SK-N-SH (cell line): Measurements from ENCODE around the gene ELOVL4.

ENCODE experiments used
- EP300 ChIP-seq, 2 experiments: IDR thresholded peaks; 2 replicates each; pipeline versions ENCODE4 v1.4.0 to v1.6.1; 2012; ENCODE audit warnings: borderline replicate concordance in 1 of 2, low read depth in 1 of 2, low read length in 1 of 2
- EZH2phosphoT487 ChIP-seq: fragments of 200-600 bp; sonication (generic); IDR thresholded peaks from 2 replicates; pipeline ENCODE4 v1.6.1; 2017; ENCODE audit warnings: low read depth, mixed run types, mild to moderate bottlenecking, antibody characterized with exemption, moderate library complexity, borderline replicate concordance
- FOXM1 ChIP-seq: IDR thresholded peaks from 2 replicates; pipeline ENCODE4 v1.4.0; 2012; ENCODE audit warnings: low read depth, mild to moderate bottlenecking
- JUND ChIP-seq: IDR thresholded peaks from 2 replicates; pipeline ENCODE4 v1.4.0; 2012
- NFIC ChIP-seq: IDR thresholded peaks from 2 replicates; pipeline ENCODE4 v1.4.0; 2012; ENCODE audit warnings: borderline replicate concordance
- NRF1 ChIP-seq: IDR thresholded peaks from 2 replicates; pipeline ENCODE4 v1.6.1; 2012; ENCODE audit warnings: low read depth, mild to moderate bottlenecking, low read length
- POLR2AphosphoS5 ChIP-seq: IDR thresholded peaks from 2 replicates; pipeline ENCODE4 v1.6.1; 2012; ENCODE audit warnings: low read depth, low read length
- RCOR1 ChIP-seq: fragments of 150-350 bp; IDR thresholded peaks from 2 replicates; pipeline ENCODE4 v1.6.1; 2017; ENCODE audit warnings: antibody characterized with exemption, low read length
- SMC3 ChIP-seq: IDR thresholded peaks from 2 replicates; pipeline ENCODE4 v1.6.1; 2012; ENCODE audit warnings: low read depth, low read length, improper control_type of control experiment
- TAF1 ChIP-seq: IDR thresholded peaks from 2 replicates; pipeline ENCODE4 v1.6.1; 2012; ENCODE audit warnings: low read depth, mild to moderate bottlenecking, low read length, moderate library complexity, borderline replicate concordance
- TCF12 ChIP-seq: IDR thresholded peaks from 2 replicates; pipeline ENCODE4 v1.4.0; 2012
- TF ChIP-seq, protein P1 (sequence below): fragments of 200-600 bp; sonication (generic); IDR thresholded peaks from 2 replicates; pipeline ENCODE4 v1.6.1; 2017; ENCODE audit warnings: antibody characterized with exemption, mild to moderate bottlenecking, moderate library complexity
- TF ChIP-seq, protein P2 (sequence below): IDR thresholded peaks from 2 replicates; pipeline ENCODE4 v1.6.1; 2012; ENCODE audit warnings: mild to moderate bottlenecking, low read depth, low read length, moderate library complexity

DNA sequence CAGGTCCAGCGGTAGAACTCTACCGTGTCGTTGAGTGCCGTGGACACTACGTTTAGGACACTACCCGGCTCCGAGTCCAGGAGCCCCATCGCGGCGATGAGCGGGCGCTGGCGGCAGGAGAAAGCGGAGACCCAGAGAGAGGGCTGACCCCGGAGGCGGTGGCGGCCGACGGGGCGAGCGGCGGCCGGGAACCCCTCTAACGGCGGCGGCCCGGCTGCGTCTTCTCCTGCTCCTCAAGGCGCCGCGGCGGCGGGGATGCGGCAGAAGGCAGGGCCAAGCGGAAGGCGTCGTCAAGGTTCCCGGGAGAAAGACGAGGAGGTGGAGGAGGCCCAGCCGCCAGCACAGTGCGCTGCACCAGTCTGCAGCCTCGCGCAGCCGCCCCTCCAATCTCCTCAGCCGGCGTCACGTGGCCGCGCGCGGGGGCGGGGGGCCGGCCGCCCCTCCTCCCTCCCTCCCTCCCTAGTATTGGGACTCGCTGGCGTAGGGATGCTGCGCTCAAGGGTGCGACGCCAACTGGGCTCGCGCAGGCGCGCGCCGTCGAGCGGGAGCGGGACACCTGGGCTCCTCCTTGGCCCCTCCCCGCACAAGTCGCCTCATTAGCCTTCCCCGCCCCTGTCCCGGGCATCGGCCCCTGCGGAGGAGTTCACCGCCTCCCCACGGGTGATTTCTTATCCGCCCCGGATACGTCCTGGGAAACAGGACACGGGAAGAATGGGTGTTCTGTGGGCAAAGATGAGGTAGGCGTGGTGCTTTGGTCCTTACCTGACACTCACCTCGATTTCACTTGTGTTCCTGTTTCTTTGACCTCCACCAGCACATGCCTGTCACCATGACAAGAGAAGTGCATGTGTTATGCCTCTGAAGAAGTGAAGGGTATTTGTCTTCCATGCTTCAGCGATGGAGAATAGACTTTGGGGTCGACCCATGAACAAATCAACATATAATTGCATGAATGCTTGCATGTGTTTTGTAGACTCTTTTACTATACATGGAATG, at the start of gene ELOVL4:
- peak; percentile 69 for TF ChIP-seq POLR2AphosphoS5
- no peak for TF ChIP-seq FOXM1
- TF ChIP-seq, protein P1, sequence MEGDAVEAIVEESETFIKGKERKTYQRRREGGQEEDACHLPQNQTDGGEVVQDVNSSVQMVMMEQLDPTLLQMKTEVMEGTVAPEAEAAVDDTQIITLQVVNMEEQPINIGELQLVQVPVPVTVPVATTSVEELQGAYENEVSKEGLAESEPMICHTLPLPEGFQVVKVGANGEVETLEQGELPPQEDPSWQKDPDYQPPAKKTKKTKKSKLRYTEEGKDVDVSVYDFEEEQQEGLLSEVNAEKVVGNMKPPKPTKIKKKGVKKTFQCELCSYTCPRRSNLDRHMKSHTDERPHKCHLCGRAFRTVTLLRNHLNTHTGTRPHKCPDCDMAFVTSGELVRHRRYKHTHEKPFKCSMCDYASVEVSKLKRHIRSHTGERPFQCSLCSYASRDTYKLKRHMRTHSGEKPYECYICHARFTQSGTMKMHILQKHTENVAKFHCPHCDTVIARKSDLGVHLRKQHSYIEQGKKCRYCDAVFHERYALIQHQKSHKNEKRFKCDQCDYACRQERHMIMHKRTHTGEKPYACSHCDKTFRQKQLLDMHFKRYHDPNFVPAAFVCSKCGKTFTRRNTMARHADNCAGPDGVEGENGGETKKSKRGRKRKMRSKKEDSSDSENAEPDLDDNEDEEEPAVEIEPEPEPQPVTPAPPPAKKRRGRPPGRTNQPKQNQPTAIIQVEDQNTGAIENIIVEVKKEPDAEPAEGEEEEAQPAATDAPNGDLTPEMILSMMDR: no peak
- TF ChIP-seq NRF1: peak; percentile 77
- no peak for TF ChIP-seq RCOR1
- no peak for TF ChIP-seq SMC3
- TF ChIP-seq, protein P2, sequence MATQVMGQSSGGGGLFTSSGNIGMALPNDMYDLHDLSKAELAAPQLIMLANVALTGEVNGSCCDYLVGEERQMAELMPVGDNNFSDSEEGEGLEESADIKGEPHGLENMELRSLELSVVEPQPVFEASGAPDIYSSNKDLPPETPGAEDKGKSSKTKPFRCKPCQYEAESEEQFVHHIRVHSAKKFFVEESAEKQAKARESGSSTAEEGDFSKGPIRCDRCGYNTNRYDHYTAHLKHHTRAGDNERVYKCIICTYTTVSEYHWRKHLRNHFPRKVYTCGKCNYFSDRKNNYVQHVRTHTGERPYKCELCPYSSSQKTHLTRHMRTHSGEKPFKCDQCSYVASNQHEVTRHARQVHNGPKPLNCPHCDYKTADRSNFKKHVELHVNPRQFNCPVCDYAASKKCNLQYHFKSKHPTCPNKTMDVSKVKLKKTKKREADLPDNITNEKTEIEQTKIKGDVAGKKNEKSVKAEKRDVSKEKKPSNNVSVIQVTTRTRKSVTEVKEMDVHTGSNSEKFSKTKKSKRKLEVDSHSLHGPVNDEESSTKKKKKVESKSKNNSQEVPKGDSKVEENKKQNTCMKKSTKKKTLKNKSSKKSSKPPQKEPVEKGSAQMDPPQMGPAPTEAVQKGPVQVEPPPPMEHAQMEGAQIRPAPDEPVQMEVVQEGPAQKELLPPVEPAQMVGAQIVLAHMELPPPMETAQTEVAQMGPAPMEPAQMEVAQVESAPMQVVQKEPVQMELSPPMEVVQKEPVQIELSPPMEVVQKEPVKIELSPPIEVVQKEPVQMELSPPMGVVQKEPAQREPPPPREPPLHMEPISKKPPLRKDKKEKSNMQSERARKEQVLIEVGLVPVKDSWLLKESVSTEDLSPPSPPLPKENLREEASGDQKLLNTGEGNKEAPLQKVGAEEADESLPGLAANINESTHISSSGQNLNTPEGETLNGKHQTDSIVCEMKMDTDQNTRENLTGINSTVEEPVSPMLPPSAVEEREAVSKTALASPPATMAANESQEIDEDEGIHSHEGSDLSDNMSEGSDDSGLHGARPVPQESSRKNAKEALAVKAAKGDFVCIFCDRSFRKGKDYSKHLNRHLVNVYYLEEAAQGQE: peak; percentile 30; the same call in 1 of the 2 replicates
- peak; percentile 77; the same call in 1 of the 2 replicates for TF ChIP-seq TAF1
- TF ChIP-seq EP300 (IDR thresholded peaks at IDR 0.05; ENCODE audit: borderline replicate concordance in 1 of 2, low read depth in 1 of 2, low read length in 1 of 2): peak in 1 of 2 experiments; percentile 17; a peak in 1 of 4 replicates
- no peak for TF ChIP-seq EZH2phosphoT487
- no peak for TF ChIP-seq TCF12
- no peak for TF ChIP-seq NFIC
- TF ChIP-seq JUND: no peak
